Hepatocyte (in vitro differentiated cells): ENCODE data around the gene TMEM161A.

Source experiments
- EZH2 ChIP-seq: fragments of 200-600 bp; sonication (generic); IDR thresholded peaks from 2 replicates; pipeline ENCODE4 v1.6.1; 2016; ENCODE audit warnings: antibody characterized with exemption, mild to moderate bottlenecking, borderline replicate concordance
- EZH2phosphoT487 ChIP-seq: fragments of 200-600 bp; sonication (generic); IDR thresholded peaks from one replicate; pipeline ENCODE4 v1.6.1; 2018; ENCODE audit warnings: antibody characterized with exemption, mild to moderate bottlenecking, low read depth, moderate library complexity; ENCODE audit not compliant: unreplicated experiment, severe bottlenecking
- TF ChIP-seq, protein P1 (sequence below): fragments of 200-600 bp; sonication (generic); IDR thresholded peaks from 2 replicates; pipeline ENCODE4 v1.5.1; 2016; ENCODE audit warnings: antibody characterized with exemption, mild to moderate bottlenecking; ENCODE audit not compliant: poor library complexity

DNA sequence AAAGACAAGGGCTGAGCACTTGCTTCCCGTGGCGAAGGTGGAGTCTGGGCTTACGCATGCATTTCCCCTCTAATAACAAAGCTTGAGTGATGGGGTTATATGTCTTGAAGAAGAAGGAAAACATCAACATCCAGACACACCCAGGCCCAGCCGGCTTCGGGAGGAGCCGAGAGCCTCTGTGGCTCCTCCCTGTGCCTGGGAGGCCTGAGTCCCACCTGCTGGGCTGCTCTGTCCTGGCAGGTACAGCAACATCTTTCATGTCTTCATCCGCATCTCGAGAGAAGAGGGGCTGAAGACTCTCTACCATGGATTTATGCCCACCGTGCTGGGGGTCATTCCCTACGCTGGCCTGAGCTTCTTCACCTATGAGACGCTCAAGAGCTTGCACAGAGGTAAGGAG is 30.6 kb downstream of the TMEM161A start:
- TF ChIP-seq, protein P1, sequence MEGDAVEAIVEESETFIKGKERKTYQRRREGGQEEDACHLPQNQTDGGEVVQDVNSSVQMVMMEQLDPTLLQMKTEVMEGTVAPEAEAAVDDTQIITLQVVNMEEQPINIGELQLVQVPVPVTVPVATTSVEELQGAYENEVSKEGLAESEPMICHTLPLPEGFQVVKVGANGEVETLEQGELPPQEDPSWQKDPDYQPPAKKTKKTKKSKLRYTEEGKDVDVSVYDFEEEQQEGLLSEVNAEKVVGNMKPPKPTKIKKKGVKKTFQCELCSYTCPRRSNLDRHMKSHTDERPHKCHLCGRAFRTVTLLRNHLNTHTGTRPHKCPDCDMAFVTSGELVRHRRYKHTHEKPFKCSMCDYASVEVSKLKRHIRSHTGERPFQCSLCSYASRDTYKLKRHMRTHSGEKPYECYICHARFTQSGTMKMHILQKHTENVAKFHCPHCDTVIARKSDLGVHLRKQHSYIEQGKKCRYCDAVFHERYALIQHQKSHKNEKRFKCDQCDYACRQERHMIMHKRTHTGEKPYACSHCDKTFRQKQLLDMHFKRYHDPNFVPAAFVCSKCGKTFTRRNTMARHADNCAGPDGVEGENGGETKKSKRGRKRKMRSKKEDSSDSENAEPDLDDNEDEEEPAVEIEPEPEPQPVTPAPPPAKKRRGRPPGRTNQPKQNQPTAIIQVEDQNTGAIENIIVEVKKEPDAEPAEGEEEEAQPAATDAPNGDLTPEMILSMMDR: no peak
- TF ChIP-seq EZH2phosphoT487 (no peak), EZH2 (no peak)
